Neural cell (in vitro differentiated cells): ENCODE measurements around the gene CA11.

ENCODE experiments used
- CTCF ChIP-seq: fragments of 450-650 bp; IDR thresholded peaks from 2 replicates; pipeline ENCODE4 v1.5.1; 2014; ENCODE audit warnings: antibody characterized with exemption, mild to moderate bottlenecking, moderate library complexity; ENCODE audit not compliant: poor library complexity, severe bottlenecking
- EP300 ChIP-seq: fragments of 450-650 bp; conservative IDR thresholded peaks from 2 replicates; pipeline ENCODE4 v1.6.1; 2014; ENCODE audit warnings: antibody characterized with exemption, mild to moderate bottlenecking, moderate library complexity; ENCODE audit not compliant: poor library complexity, severe bottlenecking
- EZH2 ChIP-seq: fragments of 200-600, 300-800 bp; shearing (Covaris generic), sonication (generic); IDR thresholded peaks from 2 replicates; pipeline ENCODE4 v1.6.1; 2014; ENCODE audit warnings: antibody characterized with exemption, low read length, borderline replicate concordance, mild to moderate bottlenecking; ENCODE audit not compliant: insufficient read depth, poor library complexity, severe bottlenecking
- MXI1 ChIP-seq: fragments of 450-650 bp; conservative IDR thresholded peaks from 2 replicates; pipeline ENCODE4 v1.6.1; 2014; ENCODE audit warnings: antibody characterized with exemption, mild to moderate bottlenecking; ENCODE audit not compliant: poor library complexity, severe bottlenecking
- POLR2AphosphoS5 ChIP-seq: IDR thresholded peaks from 2 replicates; pipeline ENCODE4 v1.6.1; 2012
- RAD21 ChIP-seq: fragments of 450-650 bp; conservative IDR thresholded peaks from 2 replicates; pipeline ENCODE4 v1.6.1; 2014; ENCODE audit warnings: antibody characterized with exemption, mild to moderate bottlenecking, moderate library complexity
- REST ChIP-seq: IDR thresholded peaks from 2 replicates; pipeline ENCODE4 v1.6.1; 2012; ENCODE audit warnings: borderline replicate concordance
- SMC3 ChIP-seq: fragments of 450-650 bp; conservative IDR thresholded peaks from 2 replicates; pipeline ENCODE4 v1.6.1; 2014; ENCODE audit warnings: antibody characterized with exemption, mild to moderate bottlenecking, moderate library complexity; ENCODE audit not compliant: poor library complexity
- TAF1 ChIP-seq: IDR thresholded peaks from 2 replicates; pipeline ENCODE4 v1.6.1; 2012; ENCODE audit warnings: low read depth

GRCh38 chr19:48614436-48615230, 31.4 kb downstream of the CA11 start, which contains the start of gene FAM83E:
- TF ChIP-seq REST (no peak), CTCF (no peak), POLR2AphosphoS5 (no peak), TAF1 (no peak), EZH2 (no peak), EP300 (no peak), RAD21 (no peak), SMC3 (no peak), MXI1 (no peak)
